Stimulated activated CD8-positive, alpha-beta memory T cell treated with anti-CD3 and anti-CD28 coated beads, Interleukin-12 subunit alpha, Interleukin-12 subunit beta, amount 100 ng/mL, for 4 hours (primary cell): ENCODE data around the gene EIF4EBP2.

ENCODE experiments used
- DNase-seq: peaks from one replicate; pipeline ENCODE4 v3.0.0-alpha.2; 2020; ENCODE audit warnings: low read depth

The EIF4EBP2 gene, protein sequence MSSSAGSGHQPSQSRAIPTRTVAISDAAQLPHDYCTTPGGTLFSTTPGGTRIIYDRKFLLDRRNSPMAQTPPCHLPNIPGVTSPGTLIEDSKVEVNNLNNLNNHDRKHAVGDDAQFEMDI

GRCh38 chr10:70404036-70404786 lies at the start of gene EIF4EBP2:
TSS of gene EIF4EBP2 (plus strand) at chr10:70404145. CDS start at chr10:70404402, 257 bp downstream.
- DNase-seq = peak; percentile 98

- DNase-seq = no peak
These were observed 49.4 kb upstream of the EIF4EBP2 start for GRCh38 chr10:70354556-70354955.

DNA sequence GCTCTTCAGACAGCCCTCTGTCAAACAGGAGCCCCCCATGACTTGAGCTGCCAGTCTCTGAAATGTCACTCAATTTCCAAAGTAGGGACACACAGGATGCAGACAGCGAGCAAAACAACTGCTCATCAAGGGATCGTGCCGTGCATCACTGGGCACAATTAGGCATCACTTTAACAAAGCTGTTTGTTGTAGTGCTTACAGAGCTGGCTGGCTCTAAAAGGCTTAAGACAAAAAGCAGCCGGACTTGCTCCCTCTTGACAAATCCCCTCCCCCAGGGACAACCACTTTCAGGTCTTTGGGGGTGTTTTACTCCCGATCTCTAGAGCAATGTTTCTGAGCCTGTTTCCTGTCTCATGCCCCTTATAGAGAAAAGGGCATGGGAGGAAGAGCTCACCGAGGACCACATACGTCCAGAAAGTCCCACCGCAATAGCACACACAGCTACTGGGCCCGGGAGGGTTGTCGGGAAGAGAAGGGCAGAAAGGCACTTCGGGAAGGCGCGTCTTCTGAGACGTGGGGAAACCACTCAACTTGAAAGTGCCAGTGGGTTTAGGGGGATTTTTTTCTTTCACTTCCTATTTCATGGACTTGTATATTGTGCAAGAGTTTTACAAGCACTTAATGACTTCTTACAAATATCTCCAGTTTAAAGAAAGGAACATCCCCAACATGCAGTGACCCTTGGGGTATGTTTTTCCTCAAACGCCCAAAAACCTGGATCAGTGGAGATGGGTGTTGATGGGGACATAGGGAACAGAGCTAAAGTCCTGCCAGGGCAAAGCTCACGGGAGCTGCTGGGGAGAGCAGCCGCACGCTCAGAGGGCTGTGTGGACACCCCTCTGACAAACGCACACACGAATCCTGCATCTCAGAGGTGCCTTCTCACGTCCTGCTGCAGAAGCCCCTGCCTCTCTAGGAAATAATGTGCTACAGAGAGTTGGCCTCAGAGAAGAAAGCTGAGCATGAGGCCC lies 48.6 kb upstream of the EIF4EBP2 start:
- no peak for DNase-seq

DNA sequence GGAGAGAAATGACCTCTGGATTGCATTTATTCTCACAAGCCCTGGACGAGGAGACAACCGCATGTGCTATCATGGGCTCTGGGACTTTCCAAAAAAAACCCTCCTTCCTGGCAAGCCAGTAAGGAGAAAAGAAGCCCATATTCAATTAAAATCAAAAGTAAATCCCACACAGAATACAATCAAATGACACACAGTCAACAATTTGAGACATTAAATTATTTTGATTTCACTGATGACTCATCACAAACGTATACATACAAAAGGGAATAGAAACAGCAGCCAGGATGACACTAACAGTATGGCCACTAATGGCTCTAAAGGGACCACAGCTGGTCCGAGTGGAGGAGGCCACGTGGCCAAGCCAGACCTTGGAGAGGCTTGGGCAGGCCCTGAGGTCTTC lies 46.4 kb upstream of the EIF4EBP2 start:
- no peak for DNase-seq

GRCh38 chr10:70358446-70358845 lies 45.5 kb upstream of the EIF4EBP2 start:
- no peak for DNase-seq

DNA sequence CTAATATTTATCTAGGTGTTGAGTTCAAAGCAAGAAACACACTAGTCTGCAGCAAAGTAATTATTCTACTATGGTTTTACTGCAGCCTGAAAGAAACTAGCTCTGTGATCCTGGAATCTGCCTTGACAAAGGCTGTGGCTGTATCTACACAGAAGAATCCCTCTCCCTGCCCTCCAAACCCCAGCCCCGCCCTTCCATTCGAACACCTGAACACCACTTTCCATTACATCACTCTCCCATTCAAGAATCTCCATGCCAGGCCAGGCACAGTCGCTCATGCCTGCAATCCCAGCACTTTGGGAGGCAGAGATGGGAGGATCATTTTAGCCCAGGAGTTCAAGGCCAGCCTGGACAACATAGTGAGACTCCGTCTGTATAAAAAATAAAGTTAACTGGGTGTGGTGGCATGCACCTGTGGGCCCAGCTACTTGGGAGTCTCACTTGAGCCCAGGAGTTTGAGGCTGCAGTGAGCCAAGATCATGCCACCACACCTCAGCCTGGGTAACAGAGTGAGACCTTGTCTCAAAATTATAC lies 44.9 kb upstream of the EIF4EBP2 start:
- DNase-seq = no peak

DNA sequence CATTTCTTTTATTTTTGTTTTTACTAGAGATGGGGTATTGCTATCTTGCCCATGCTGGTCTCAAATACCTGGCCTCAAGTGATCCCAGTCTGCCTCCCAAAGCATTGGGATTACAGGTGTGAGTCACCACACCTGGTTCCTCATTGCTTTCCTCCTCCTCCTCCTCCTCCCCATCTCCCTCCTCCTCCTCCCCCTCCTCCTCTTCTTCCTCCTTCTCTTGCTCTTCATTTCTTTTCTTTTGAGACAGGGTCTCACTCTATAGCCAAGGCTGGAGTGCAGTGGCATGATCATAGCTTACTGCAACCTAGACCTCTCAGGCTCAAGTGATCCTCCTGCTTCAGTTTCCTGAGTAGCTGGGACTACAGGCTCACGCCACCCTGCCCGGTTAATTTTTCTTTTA lies 43.7 kb upstream of the EIF4EBP2 start:
- no peak for DNase-seq

GRCh38 chr10:70362328-70362727 lies 41.6 kb upstream of the EIF4EBP2 start:
- DNase-seq = no peak

- DNase-seq = no peak
These were observed 40.7 kb upstream of the EIF4EBP2 start for GRCh38 chr10:70363292-70363691.

DNA sequence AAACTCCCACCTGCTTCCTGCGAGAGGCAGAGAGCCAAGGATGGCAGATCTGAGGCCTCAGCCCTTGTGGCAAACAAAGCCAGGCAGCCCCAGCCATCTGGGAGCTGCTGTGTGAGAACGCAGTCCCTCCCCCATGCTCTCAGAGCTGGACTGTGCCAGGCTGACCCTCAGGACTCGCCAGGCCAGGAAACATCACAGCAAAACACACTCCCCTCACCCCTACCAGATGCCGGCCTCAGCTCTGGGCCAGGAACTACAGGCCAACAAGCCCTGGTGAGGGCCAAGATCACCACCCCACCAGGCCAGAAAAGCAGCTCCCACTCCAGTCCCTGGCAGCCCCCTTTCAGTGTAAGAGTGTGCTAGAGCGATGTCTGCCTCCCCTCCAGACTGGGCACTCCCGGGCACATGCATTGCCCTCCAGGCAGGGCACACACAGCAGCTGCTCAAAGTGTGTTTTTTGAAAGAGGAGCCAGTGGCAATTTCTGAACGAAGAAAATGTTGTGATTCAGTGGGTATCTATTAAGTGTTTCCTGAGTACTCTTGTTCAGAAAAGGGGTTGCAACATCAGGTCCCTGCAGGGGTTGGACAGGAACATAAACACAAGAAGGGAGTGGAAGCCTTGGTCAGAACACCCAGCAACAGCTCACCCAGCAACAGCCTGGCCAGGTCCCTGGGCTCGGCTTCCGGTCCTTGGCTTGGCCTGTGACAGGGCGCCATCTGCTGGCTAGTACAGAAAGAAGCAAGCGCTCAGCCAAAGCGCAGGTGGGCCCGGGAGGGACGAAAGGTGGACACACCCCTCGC lies 39.8 kb upstream of the EIF4EBP2 start:
- peak; percentile 64 for DNase-seq

- DNase-seq = no peak
These were observed 39.2 kb upstream of the EIF4EBP2 start for GRCh38 chr10:70364772-70365091.

- no peak for DNase-seq
These were observed 36.6 kb upstream of the EIF4EBP2 start for GRCh38 chr10:70367195-70367796.

GRCh38 chr10:70368774-70369482 lies 35.0 kb upstream of the EIF4EBP2 start:
- DNase-seq = no peak

GRCh38 chr10:70369498-70370018 lies 34.4 kb upstream of the EIF4EBP2 start:
- DNase-seq = no peak

DNA sequence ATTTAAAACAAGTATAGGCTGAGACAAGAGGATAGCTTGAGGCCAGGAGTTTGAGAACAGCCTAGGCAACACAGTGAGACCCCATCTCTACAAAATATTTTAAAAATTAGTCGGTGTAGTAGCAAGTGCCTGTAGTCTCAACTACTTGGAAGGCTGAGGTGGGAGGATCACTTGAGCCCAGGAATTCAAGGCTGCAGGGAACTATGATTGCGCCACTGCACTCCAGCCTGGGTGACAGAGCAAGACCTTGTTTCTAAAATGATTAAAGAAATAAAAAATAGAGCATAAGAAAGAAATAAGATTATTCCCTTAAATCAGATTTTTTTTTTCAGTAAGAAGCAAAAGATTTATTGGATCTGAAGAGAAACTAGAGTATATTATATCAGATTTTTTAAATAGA lies 33.2 kb upstream of the EIF4EBP2 start:
- DNase-seq = no peak

DNA sequence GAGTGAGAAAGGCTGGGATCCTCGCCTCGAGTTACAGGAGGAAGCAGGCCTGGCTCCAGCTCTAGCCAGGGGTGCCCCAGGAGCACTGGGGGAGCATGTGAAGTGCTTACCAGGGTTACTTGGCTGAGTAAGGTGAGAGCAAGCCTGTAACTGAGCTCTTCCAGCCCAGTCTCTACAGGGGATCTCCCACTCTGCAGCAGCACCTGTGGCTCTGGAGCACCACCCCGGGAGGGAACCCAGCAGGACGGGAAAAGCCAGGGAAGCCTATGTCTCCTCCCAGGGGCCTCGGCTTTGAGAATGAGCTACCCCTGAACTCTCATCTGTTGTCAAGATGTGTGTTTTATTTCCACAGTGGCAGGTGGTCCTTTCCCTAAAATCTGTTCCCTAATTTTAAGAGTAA lies 32.1 kb upstream of the EIF4EBP2 start:
- DNase-seq = no peak

- no peak for DNase-seq
These were observed 28.9 kb upstream of the EIF4EBP2 start for GRCh38 chr10:70374775-70375614.

- DNase-seq = no peak
These were observed 27.2 kb upstream of the EIF4EBP2 start for GRCh38 chr10:70376436-70377378.
